Stimulated activated CD4-positive, alpha-beta T cell treated with anti-CD3 and anti-CD28 coated beads, Interleukin-2, amount 100 ng/mL, for 24 hours (primary cell): ENCODE data around the gene TNXB.
"Not testable (repeated sequence)": the region's sequence is repeated elsewhere in the genome, so short reads cannot be mapped to it uniquely, and the experiment has no call there.

Source experiments
- DNase-seq, 2 donors: peaks; one replicate each; pipeline ENCODE4 v3.0.0-alpha.2; 2020

The TNXB gene

GRCh38 chr6:32035283-32036013 is 73.7 kb downstream of the TNXB start:
- not testable (repeated sequence) for DNase-seq

DNA sequence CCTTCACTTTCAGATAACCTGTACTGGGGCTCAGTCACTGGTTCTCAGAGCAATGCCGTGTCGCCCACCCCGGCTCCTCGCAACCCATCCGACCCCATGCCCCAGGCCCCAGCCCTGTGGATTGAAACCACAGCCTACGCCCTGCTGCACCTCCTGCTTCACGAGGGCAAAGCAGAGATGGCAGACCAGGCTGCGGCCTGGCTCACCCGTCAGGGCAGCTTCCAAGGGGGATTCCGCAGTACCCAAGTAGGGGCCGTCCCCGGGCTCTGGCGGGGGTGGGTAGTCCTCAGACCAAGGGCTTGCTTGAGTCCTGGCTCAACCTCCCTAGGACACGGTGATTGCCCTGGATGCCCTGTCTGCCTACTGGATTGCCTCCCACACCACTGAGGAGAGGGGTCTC is 79.6 kb downstream of the TNXB start:
- not testable (repeated sequence) for DNase-seq

GRCh38 chr6:32028631-32029030 is 80.5 kb downstream of the TNXB start:
- DNase-seq = not testable (repeated sequence)

GRCh38 chr6:32022100-32022499 is 87.0 kb downstream of the TNXB start:
- DNase-seq = not testable (repeated sequence)

GRCh38 chr6:32014547-32014946 is 94.6 kb downstream of the TNXB start, which contains the start of gene C4B:
C4B (plus strand) TSS chr6:32014795; CDS start chr6:32014846, 51 bp downstream.
- DNase-seq = not testable (repeated sequence)

GRCh38 chr6:32013738-32014137 is 95.4 kb downstream of the TNXB start:
- DNase-seq = not testable (repeated sequence)

- DNase-seq = peak in 1 of 2 donors; percentile 16
Measured at GRCh38 chr6:32012941-32013617, 96.1 kb downstream of the TNXB start.

DNA sequence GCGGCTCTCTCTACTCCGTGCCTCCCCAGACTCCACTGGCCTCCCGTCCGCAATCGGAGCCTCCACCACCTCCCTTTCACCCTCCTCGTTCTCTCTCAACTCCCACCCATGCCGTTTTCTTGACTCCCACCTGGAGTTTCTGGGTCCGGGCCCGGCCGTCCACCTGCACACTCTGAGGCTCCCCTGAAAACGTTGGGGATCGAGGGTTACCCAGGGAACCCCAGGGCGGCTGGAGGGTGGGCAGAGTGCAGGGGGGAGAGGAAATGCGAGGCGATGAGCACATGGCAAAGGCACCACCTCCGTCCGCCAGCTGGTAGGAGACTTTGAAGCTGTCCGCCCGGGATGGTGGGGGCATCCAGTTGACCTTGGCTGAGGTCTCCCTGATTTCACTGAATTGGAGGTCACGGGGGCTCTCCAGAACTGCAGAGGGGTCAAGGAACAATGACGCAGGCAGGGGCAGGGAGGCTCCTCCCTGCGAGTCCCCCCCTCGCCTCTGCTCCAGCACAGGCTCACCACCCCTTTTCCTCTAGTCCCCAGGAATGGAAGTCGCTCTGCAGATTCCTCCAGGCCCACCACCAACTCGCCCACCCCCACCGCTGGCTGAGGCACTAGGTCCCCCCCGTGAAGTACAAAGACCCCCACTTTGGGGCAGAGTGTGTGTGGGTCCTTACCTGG is 98.1 kb downstream of the TNXB start:
- DNase-seq = peak in 1 of 2 donors; percentile 17

- DNase-seq = peak in 1 of 2 donors; percentile 13
Measured at GRCh38 chr6:32009537-32009936, 99.6 kb downstream of the TNXB start.

DNA sequence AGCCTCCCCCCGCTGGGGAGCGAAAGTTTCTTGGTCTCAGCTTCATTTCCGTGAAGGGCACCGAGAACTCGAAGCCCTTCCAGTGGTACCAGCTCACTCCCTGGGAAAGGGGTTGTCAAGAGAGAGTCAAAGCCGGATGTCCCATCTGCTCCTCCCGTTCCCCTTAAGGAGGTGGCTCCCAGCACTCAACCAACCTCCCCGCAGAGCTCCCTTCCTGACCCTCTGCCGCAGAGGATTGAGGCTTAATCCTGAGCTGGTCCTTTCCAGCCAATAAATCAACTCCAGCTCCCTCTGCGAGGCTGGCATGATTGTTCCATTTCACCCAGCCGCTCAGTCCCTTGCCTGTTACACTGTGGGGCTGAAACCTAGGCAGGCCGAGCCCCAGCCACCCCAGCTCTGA is 100.5 kb downstream of the TNXB start:
- DNase-seq = not testable (repeated sequence)

- DNase-seq = not testable (repeated sequence)
Measured at GRCh38 chr6:32008037-32008436, 101.1 kb downstream of the TNXB start.

DNA sequence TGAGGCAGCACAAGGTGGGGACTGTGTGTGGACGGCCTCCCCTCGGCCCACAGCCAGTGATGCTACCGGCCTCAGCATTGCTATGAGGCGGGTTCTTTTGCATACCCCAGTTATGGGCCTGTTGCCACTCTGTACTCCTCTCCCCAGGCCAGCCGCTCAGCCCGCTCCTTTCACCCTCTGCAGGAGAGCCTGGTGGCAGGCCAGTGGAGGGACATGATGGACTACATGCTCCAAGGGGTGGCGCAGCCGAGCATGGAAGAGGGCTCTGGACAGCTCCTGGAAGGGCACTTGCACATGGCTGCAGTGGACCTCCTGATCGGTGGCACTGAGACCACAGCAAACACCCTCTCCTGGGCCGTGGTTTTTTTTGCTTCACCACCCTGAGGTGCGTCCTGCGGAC is 102.1 kb downstream of the TNXB start:
- not testable (repeated sequence) for DNase-seq

GRCh38 chr6:32005991-32006529 is 103.1 kb downstream of the TNXB start:
- DNase-seq = not testable (repeated sequence)

DNA sequence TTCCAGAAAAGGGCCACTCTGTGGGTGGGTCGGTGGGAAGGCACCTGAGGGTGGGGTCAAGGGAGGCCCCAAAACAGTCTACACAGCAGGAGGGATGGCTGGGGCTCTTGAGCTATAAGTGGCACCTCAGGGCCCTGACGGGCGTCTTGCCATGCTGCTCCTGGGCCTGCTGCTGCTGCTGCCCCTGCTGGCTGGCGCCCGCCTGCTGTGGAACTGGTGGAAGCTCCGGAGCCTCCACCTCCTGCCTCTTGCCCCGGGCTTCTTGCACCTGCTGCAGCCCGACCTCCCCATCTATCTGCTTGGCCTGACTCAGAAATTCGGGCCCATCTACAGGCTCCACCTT is 103.6 kb downstream of the TNXB start:
- not testable (repeated sequence) for DNase-seq

DNA sequence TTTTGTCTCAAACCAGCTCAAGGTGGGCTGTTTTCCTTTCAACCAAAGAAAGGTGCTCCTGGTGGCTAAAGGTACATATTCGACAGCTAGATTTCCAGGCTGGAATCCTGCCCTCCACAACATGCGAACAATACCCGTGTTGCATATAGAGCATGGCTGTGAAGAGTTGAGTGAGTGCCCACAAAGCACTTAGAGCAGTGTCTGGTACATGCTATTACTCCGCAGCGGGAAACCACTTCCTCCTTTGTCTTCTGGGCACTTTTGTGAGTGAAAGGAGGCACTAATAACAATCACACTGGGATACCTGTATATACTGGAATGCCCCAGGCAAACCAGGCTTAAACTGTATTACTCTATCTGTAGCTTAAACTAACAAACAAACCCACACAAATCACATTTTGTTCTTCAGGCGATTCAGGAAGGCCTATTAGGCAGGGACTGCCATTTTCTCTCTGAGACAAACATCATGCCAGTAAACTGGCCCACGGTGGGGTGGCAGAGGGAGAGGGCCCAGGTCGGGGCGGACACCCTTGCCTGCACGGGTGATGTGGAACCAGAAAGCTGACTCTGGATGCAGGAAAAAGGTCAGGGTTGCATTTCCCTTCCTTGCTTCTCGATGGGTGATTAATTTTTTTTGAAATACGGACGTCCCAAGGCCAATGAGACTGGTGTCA is 104.1 kb downstream of the TNXB start:
- DNase-seq = not testable (repeated sequence)

DNA sequence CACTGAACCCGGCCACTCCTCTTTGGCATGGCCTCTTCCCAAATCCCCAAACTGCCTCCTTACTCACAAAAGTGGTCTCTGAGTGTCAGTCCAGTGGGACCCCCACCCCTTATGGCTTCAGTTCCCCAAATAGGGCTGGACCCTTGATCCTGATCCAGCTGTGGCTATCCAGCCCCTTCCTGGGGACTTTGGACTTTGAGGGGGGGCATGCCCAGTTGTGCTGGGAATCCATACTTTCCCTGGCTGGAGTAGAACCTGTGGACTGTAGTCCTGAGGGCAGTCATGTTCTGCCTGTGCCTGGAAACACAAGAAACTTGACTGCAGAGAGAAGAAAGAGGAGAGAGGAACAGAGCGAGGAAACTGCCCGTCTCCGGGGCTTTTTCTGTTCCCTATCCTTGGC is 104.7 kb downstream of the TNXB start:
- not testable (repeated sequence) for DNase-seq

GRCh38 chr6:32003301-32003700 is 105.8 kb downstream of the TNXB start:
- not testable (repeated sequence) for DNase-seq

DNA sequence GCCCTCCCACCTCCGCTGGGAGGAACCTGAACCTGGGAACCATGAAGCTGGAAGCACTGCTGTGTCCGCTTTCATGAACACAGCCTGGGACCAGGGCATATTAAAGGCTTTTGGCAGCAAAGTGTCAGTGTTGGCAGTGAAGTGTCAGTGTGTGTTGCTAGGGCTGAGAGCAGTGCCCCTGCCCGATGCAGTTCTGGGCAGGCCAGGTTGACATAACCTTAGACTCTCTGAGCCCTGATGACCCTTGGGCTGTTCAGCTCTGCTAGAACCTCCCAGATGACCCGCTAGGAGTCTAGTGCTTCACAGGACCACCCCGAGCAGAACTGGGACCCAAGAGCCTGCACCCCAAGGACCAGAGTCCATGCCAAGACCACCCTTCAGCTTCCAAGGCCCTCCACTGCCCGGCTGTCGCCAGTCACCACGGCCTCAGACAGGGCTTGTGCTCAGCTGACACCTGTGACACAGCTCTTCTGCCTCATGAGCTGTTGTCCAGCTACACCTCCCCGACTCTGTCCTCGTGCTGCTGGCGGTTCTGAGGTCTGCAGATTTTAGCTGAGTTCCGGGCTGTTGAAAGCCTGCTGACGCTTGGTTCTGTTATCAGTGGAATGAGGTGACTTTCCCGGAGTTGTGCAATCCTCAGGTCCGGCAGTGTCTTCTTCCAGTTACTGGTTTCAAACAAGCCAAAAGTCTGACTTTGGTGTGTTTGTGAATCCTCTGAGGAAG is 106.4 kb downstream of the TNXB start:
- DNase-seq = not testable (repeated sequence)

DNA sequence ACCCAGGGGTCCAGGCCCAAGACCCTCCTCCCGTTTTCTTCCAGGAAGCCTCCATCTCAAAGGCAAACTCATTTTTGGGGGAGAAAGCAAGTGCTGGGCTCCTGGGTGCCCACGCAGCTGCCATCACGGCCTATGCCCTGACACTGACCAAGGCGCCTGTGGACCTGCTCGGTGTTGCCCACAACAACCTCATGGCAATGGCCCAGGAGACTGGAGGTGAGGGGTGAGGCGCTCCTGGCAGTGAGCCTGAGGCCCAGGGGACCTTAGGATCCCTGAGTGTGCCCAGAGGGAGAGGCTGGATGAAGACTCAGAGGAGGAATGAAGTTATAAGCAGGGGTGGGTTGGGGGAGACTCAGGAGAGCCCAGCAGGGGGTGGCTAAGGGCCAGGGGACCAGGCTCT is 112.8 kb downstream of the TNXB start:
- not testable (repeated sequence) for DNase-seq

GRCh38 chr6:31994421-31994820 is 114.7 kb downstream of the TNXB start:
- not testable (repeated sequence) for DNase-seq
